CD4-positive, alpha-beta T cell treated with Interleukin-17A for 1 hour (primary cell): ENCODE results near the gene C5orf52.
"Not testable (repeated sequence)": the region's sequence is repeated elsewhere in the genome, so short reads cannot be mapped to it uniquely, and the experiment has no call there.

Experiments used
- DNase-seq: peaks from one replicate; pipeline ENCODE4 v3.0.0-alpha.2; 2020

C5orf52 gene

GRCh38 chr5:157670662-157671591 is at the start of gene C5orf52:
C5orf52 (plus strand) TSS chr5:157671533; CDS start chr5:157671615, 82 bp downstream.
- peak; percentile 16 for DNase-seq

DNA sequence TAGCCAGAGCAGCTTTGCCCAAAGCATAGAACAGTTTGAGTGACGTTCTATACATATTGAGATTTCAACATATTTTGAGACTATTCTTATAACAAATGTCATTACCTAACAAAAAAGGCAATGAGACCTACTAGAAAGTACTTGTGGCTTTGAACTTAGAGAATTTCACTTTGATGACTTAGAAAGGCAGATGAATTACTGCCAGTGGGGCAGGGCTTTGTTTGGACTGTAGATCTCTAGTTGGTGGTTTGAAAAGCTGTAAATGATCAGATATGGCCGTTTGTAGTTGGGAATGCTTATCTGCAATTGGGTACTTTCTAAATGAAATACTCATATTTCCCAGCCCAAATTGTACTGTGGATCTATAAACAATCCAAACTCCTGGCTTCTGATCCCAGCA is 47.2 kb upstream of the C5orf52 start:
- no peak for DNase-seq

GRCh38 chr5:157626831-157627230 is 44.5 kb upstream of the C5orf52 start:
- no peak for DNase-seq

DNA sequence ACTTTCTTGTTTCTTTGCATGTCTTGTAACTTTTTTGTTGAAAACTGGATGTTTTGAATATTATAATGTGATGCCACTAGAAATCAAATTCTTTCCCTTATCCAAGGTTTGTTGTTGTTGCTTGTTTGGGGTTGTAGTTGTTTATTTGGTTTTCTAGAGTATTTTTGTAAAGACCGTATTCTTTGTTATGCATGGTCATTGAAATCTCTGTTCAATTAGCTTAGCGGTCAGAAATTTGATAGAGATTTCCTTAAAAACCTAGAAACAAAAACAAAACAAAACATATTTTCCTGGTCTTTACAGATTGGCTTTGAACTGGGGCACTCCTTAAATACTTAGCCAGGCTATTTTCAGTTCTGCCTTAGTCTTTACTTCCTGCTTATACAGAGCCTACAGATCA is 41.0 kb upstream of the C5orf52 start:
- DNase-seq = no peak

- no peak for DNase-seq
Measured at GRCh38 chr5:157640406-157641066, 30.8 kb upstream of the C5orf52 start.

- DNase-seq = no peak
Measured at GRCh38 chr5:157648275-157648990, 22.9 kb upstream of the C5orf52 start.

GRCh38 chr5:157649101-157649500 is 22.2 kb upstream of the C5orf52 start:
- DNase-seq = no peak

DNA sequence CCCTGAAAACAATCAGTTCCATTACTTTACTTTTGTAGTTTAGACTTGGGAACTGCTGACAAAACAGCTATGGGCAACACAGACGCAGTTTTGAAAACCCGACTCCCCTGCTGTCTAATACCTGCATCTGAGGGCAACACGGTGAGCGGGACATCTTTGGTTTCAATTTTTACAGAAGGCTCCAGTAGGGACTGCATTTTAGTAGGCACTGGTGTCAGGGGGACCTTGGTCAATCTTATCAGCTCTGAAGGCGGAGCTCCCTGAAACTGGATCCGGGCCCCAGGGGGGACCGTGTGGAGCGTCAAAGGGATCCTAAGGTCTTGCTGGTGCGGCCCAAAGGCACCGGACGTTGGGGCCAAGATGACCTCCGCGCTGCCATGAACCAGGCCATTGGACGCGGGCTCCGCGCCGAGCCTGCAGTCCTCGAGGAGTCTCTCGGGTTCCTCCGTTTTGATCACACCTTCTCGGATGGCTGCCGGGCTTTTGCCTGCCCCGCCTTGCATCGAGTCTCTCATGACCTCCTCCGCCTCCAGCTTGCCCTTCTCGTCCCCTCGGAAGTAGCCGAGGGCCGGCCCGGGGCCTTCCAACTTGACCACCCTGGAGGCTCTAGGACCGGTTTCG is 20.2 kb upstream of the C5orf52 start:
- no peak for DNase-seq

- peak; percentile 88 for DNase-seq
Measured at GRCh38 chr5:157651623-157652376, 19.5 kb upstream of the C5orf52 start.

DNA sequence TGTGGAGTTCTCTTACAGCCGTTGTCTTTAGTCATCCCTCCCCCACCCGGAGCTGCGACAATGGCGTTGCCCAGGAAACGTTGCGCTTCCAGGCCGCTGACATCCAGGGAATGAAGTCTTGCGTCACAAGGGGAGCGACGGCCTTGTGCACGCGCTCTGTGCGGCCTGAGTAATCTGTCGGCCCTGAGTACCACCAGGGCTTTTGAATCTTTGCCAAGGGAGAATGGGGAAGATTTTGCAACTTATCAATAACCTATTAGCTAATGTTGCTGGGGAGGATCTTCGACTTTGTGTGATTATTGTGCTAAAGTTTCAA is 19.0 kb upstream of the C5orf52 start, which contains the start of gene SOX30:
Gene SOX30 (minus strand): TSS at position 62 of the 316 bp plus-strand sequence. CDS start 360 bp downstream, outside the sequence.
- no peak for DNase-seq

DNA sequence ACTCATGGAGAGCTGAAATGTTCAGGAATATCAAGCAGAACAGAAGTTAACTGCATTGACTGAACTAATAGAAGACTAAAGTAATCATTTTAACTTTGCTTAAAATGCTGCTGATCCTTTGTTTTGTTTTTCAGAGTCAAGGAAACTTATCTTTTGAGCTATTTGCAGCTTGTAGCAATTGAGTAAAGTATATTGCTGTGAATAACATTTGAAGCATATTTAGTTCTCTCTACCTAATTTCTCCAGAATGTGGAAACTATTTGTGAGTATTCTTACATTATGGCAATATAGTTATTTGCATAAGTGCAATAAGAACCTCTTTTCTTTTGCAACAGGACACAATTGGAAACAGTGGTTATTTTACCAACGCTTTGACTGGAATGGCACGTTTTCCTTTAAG is 13.8 kb upstream of the C5orf52 start:
- no peak for DNase-seq

- no peak for DNase-seq
Measured at GRCh38 chr5:157658893-157659292, 12.4 kb upstream of the C5orf52 start.

- DNase-seq = no peak
Measured at GRCh38 chr5:157659868-157660660, 11.3 kb upstream of the C5orf52 start.

DNA sequence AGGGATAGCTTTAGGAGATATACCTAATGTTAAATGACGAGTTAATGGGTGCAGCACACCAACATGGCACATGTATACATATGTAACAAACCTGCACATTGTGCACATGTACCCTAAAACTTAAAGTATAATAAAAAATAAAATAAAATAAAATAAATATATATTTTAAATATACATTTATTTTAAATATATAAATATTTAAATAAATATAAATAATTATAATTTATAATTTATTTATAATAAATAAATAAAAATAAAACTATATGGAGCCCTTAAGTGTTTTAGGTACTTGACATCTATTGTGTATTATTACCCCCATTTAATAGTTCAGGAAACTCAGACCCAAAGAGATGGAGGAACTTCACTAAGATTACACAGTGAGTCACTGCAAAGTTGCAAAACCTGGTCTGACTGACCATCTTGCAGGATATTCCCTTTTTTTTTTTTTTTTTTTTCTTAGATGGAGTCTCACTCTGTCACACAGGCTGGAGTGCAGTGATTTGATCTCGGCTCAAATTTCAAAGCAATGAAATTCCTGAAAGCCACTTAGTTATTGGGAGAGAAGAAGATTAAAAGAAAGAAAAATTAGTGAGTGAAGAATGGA is 5.8 kb upstream of the C5orf52 start:
- no peak for DNase-seq

DNA sequence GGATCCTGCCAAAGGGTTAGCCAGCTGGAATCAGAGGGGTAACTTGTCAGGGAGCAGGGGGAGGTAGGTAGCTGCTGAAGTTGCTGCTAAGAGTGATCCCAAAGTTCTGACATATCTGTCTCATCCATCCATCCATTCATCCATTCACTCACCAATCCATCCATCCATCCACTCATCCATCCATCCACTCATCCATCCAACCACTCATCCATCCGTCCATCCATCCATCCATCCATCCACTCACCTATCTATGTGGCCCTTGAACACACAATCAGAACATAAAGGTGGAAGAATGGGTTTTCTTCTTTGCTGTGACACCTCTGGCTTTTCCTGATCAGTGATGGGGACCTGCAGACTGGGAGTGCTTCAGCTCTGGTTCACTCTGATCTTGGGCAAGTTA is 3.0 kb upstream of the C5orf52 start:
- DNase-seq = no peak

DNA sequence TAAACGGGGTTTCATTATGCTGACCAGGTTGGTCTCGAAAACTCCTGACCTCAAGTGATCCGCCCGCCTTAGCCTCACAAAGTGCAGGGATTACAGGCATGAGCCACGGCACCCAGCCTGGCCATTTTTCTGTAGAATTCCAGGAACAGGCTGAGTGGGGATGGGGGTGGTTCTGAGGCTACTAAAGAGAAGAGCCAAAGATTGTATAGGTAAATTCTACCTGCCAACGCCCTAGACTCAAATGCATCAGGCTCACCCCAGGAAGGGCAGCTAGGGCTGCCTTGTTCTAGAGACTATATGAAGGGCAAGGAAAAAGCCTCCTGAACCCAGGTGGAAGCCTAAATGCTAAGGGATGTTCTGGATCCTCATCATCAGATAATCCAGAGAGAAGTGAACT is 1.6 kb upstream of the C5orf52 start:
- DNase-seq = no peak

DNA sequence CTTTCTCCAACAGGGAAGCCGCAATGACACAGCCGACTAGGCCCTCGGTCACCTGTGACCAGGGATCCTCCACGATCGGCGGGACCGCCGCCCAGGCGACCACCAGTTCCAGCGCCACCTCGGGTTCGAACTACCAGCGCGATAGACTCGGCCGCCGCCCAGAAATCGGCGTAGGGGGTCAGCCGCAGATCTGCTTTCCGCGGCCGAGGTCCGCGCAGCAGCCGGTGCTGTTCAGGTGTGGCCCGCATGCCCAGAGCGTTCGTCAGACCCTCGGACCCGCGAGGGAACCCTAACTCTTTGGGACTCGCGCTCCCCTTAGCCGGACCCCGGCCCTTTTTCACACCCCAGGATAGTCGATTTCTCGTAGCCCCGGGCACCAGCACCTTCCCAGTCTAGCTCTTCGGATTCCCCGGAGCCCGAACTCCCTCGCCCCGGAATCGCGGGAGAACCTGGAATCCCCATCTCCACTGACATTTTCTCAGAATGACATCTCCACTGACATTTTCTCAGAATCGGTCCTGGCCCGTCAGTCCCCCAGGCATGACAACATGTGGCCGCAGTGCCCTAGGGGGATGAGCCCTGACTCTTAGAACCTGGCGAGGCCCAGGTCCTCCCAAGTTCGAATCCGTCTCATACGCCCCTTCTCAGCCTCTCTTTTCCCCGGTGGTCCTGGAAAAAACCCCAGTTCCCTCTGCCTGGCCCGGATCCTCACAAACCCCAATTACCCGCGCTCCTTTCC is 428 bp downstream of the C5orf52 start:
- no peak for DNase-seq

DNA sequence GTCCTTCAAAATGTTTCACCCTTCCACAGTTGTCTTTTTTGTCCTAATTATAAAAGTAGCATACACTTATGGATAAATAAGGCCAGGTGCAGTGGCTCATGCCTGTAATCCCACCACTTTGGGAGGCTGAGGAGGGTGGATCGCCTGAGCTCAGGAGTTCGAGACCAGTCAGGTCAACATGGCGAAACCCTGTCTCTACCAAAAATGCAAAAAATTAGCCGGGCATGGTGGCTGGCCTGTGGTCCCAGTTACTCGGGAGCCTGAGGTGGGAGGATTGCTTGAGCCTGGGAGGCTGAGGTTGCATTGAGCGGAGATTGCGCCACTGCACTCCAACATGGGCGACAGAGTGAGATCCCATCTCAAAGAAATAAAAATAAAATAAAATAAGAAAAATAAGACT is 1.6 kb downstream of the C5orf52 start:
- no peak for DNase-seq

GRCh38 chr5:157674351-157674750 is 3.0 kb downstream of the C5orf52 start:
- DNase-seq = not testable (repeated sequence)

DNA sequence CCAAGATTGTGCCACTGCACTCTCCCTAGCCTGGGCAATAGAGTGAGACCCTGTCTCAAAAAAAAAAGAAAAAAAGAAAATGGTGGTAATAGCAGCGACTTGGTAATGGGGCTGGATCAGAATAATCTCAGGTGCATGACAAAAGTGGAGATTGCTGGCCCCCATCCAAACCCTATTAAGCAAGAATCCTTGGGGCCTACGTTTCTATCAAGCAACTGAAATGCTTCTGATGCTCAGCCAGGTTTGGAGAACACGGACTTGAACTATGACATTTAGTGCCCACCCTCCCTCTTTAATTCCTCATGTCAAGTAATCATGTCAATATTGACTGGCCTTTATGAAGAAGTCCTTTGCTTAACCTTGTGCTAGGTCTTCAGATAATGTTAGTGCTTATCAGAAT is 6.6 kb downstream of the C5orf52 start:
- DNase-seq = no peak
